ENCODE data around the gene PMM2.
"Not testable (repeated sequence)": the region's sequence is repeated elsewhere in the genome, so short reads cannot be mapped to it uniquely, and the experiment has no call there.

Gene PMM2

DNA sequence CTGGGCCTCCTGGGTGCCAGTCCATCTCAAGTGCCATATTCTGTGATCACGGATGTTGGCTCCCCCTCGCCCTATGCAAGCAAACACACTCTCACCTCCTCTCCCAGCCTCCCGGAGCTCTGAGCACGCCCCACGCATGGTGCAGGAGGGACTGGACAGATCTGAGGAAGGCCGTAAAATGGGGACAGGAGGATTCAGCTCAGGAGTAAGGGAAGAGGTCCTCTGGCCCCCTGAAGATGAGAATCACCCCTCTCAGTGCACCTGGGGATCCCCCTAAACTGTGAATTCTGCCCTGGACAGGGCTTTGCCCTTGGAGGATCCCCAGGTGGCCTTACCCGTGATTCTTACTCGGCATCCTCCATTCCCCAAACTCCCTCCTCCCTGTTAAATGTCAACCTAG, 15.8 kb upstream of the PMM2 start:
- in situ Hi-C loops (cut with HindIII; ENCODE audit: low sequenced_read_pairs), result no loop called here

DNA sequence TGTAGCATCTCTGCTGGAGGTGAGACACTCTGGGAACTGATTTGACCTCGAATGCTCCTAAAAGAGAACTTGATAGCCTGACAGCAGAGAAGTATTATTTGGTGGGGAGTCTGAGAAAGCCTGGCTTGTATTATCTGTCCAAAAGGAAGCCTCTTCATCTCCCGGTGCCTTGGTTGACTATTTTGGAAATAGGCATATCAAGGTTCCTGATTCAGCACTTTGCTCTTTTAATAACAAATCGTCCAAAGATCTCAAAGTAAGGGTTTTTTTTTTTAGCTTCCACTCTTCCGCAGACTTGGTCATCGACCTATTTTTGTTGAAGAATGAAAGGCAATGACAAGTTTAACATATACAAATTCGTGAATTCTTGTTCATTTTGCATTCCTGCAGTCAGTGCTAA, 15.0 kb upstream of the PMM2 start:
- in situ Hi-C loops (cut with HindIII; ENCODE audit: low sequenced_read_pairs), result no loop called here

DNA sequence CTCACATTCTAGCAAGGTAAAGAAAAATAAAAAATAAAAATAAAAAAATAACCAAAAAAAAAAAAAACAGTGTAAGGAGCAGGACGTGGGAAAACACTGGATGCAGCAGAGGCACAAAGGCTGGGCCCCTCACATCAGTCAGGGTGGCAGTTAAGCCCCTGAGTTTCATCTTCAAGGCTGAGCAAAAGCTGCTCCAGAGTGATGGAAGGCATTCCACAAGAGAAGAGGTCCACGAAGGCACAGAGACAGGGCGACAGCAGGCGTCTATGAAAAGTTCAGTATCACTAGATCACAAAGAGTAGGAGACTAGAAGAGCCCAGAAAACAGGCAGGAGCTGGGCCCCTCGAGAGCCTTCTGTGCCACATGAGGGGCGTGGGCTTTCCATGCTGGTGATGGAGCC, 12.2 kb upstream of the PMM2 start:
- in situ Hi-C loops (cut with HindIII; ENCODE audit: low sequenced_read_pairs), result no loop called here

DNA sequence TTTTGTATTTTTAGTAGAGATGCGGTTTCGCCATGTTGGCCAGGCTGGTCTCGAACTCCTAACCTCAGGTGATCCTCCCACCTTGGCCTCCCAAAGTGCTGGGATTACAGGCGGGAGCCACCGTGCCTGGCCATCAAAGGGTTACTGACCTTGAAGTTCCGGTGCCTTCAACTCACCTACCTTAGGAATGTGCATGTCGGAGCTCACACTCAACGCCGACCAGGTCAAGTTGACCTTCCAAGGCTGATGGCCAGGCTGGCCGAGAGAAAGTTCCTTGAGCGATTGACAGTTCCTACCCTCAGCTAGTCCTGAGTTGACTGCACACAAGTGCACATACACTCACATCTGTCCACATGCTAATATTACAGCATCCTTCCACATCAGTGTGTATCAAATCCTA, 11.3 kb upstream of the PMM2 start:
- in situ Hi-C loops (cut with HindIII; ENCODE audit: low sequenced_read_pairs), result not testable (repeated sequence)

DNA sequence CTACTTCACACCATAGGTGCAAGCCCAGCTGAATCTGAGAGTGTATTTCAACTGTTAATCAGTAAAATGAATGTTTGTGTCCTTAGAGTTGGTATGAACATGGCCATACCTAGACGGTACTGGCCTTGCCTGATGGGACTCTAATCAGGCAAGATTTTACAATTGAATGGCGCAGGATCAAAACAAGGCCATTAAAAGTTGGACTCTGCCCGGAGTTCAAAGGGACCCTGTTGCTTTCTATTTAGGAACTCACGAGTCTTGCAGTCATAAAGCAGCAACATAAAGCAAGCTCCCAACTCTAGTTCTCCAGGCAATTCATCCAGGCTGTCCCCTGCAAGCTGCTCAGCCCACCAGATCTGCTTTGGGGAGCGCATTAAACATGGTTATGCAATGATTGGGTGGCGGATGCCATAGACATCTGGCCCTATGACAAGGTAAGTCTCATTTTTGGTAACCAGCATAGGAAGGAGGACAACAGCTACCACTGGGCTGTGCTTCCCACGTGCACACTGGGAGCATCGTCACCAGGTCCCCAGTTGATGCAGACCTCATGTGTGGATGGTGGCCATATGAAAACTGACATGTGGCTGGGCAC, 9.0 kb upstream of the PMM2 start:
- in situ Hi-C loops (cut with HindIII; ENCODE audit: low sequenced_read_pairs), result no loop called here

DNA sequence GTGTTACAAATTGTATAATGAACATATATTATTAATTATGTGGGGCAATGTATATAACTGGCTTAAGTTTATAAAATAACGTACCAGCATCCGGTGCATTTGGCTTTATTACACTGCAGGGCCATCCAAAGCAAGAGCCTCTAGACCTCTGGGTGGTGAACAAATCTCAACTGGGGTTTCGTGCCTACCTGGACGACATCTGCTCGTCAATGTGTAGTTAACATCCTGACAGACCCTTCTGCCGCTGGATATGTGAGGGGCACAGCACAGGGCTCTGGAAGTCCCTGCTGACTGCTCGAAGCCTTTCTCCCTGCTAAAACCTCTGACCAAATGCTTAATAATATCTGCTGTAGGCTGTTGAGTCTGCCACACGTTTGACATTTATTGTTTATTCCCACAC, 2.5 kb upstream of the PMM2 start:
- in situ Hi-C loops (cut with HindIII; ENCODE audit: low sequenced_read_pairs), result no loop called here

DNA sequence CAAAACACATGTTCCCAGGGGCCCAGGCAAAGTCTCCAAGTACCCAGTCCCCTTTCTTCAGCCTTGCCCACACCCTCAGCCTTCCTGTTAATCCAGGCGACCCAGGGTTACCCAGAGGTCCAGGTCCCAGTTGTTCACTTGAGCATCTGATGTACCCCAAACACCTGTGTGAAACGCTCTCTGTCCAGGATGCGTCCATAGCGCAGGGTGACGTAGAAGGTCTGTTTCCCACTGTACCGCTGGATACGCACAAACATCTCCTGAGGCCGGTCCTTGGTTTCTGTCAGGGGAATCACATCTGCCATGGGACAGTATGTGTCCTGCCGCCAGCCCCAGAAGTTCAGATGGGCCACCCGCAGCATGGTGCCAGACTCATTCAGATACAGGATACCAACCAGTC, 1.8 kb upstream of the PMM2 start:
- in situ Hi-C loops (cut with HindIII; ENCODE audit: low sequenced_read_pairs), result no loop called here

DNA sequence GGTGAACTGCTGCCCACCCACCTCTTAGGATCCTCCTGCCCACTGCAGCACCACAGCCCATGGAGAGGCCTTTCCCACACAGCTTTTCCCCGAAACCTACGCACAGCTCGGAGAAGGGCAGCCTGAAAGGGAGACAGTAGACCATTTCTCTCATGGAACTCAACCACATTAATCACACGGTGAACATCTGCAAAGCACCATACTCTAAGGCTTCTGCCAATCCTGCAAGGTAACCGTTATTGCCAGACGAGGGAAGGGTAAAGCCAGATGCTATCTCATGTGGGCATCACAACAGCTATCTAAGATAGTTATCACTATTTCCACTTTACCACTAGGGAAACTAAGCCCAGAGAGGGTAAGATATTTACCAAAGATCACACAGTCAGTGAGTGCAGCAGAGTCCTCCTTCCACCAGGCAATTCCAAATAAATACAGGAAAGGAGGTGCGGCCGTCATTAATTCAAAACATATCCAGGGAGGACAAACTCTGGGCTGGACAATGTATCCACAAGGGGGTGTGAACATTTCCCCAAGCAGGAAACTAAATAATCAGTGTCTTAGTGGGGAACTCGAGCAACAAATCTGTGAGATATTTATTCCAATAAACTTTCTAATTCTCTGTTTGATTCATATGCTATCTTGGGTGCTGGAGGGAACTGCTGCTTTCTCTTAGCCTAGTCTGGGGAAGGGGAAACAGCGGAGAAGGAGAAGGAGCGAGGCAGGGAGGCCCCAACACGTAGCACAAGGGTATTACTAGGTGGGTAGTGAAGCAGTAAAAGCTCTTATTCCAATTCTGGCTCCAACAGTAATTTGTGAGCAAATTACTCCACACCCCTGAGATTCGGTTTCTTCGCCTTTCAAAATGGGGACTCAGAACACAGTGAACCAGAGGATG, 923 bp upstream of the PMM2 start:
- in situ Hi-C loops (cut with HindIII; ENCODE audit: low sequenced_read_pairs), result no loop called here

DNA sequence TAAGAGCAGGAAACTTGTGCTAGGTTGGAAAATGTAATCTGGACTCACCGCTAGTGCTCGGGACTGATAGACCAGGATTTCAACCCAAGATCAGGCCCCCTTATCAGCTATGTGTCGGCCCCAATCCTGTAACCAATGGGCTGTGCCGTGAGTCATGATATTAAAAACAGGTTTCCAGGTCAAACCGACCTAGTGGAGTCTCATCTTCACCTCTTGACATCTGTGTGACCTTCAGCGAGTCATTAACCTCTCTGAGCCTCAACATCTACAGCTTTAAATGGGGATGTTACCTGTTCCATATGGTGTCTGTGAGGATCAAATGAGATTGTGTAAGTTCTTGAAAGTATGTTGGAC, 512 bp downstream of the PMM2 start:
- in situ Hi-C loops (cut with HindIII; ENCODE audit: low sequenced_read_pairs), result no loop called here

DNA sequence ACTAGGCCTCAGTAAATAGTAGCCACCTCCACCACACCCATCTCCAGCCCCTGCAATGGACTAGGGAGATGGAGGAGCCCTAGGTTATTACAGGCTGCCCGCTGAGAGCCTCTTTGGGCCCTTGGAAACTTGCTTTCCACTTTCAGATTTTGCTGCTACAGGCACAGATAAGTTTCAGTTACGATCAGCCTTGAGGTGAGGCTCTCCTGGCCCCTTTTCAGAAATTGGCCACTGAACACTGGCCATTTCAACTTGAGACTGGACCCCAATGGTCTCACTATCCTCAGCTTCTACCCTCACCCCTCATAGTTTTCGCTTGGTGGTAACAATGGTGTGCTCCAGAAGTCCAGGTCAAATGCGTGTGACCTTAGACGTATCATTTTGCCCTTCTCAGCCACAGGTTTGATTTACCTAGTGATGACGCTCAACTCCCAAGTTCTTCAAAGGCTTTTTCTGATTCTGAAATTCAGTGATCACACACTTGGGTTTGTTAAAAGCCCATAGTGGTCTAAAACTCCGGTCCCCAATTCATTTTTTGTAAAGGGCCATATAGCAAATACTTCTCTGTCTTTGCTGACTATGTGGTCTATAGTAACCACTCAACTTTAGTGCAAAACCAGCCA, 1.0 kb downstream of the PMM2 start:
- in situ Hi-C loops (cut with HindIII; ENCODE audit: low sequenced_read_pairs), result no loop called here

DNA sequence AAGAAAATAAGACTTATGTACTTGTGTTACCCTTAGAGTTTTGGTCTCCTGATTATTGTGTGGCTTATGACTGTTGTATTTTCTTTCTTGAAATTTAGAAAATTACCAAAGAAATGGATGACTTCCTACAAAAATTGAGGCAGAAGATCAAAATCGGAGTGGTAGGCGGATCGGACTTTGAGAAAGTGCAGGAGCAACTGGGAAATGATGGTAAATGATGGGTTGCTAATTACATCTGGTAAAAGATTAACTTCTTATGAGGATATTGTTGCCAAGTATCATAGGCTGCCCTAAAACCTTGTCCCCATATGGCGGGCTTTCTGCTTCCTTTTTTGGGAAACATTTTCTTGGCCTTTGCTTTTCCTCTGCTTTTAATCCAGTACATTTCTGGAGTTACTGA, 4.1 kb downstream of the PMM2 start:
- in situ Hi-C loops (cut with HindIII; ENCODE audit: low sequenced_read_pairs), result loop anchor here (5.0 kb wide), 1 partner anchor 91 kb away; no protein-coding TSS in a partner anchor

DNA sequence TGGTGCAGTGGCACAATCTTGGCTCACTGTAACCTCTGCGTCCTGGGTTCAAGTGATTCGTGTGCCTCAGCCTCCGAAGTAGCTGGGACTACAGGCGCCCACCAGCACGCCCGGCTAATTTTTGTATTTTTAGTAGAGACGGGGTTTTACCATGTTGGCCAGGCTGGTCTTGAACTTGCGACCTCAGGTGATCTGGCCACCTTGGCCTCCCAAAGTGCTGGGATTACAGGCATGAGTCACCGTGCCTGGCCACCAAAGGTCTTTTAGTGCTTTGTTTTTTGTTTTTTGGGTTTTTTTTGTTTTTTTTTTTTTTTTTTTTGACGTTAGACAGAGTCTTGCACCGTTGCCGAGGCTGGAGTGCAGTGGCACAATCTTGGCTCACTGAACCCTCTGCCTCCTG, 6.1 kb downstream of the PMM2 start:
- in situ Hi-C loops (cut with HindIII; ENCODE audit: low sequenced_read_pairs), result loop anchor here (5.0 kb wide), 1 partner anchor 89 kb away; no protein-coding TSS in a partner anchor

DNA sequence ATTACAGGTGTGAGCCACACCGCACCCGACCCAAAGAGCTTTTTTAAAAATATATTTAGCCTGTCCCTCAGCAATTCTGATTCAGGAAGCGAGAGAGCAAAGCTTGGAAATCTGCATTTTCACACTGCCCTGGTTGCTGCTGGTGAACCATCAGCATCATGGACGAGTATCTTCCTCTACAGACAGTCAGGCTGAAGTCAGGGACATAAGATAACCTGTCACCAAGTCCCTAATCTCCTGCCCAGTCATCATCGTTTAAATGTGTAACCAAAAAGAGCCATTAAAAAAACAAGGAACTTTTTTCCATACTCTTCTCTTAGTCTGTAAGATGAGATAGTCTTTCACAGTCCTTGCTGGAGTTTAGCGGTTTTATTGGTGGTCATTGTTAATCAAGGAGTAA, 6.7 kb downstream of the PMM2 start:
- in situ Hi-C loops (cut with HindIII; ENCODE audit: low sequenced_read_pairs), result loop anchor here (5.0 kb wide), 1 partner anchor 88 kb away; no protein-coding TSS in a partner anchor

DNA sequence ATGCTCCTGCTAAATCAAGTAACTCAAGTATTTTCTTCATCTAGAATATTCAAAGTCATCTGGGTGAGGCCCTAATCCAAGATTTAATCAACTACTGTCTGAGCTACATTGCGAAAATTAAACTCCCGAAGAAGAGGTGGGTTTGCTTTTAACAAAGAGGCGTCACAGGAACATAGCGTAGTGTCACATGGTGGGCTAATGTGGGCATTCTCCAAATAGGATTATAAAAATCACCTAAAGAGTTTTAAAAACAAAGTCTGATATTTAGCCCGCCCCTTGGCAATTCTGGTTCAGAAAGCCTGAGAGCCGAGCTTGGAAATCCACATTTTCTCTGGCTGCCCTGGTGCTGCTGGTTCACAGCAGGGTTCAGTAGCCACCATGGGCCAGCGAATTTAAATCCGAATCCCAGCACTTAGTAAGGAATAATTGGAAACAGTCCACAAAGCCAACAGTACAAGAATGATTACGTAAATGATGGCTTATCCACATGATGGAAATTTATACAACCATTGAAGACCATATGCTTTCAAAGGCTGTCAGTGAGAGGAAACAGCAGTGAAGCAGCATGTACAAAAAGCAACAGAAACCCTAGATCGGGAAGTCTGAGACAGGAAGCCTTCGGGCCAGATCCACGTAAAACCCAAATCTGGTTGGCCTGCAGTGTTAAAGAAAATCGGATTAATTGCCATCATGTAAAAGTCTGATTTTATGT, 8.8 kb downstream of the PMM2 start:
- in situ Hi-C loops (cut with HindIII; ENCODE audit: low sequenced_read_pairs), result no loop called here

DNA sequence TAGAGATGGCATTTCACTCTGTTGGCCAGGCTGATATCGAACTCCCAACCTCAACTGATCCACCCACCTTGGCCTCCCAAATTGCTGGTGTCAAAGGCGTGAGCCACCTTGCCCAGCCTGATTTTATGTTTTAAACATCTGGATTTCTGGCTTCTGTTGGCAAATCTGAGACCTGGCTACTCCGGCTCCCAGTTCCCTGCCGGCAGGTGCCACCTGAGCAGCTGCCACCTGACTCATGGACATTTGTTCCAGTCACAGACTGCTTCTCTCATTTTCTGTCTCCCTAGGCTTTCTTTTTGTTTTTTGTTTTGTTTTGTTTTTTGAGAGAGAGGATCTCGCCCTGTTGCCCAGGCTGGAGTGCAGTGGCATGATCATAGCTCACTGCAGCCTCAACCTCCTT, 9.6 kb downstream of the PMM2 start:
- in situ Hi-C loops (cut with HindIII; ENCODE audit: low sequenced_read_pairs), result no loop called here

DNA sequence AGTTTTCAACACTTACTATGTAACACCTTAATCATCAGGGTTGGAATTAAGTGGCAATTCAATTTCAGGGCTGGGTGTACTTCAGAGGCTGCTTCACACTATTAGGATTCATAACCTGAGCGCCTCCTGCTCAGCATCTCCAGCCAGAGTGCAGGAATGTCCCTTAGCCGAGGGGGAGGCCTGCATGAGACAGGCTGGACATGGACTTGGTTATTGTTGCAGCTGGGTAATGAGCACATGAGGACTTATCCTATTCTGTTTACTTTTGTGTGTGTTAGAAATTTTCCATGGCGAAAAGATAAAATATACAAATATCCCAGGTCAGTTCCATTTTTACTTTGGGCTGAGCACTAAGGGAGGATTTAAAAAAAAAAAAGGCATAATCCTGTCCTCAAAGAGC, 10.4 kb downstream of the PMM2 start:
- in situ Hi-C loops (cut with HindIII; ENCODE audit: low sequenced_read_pairs), result no loop called here

DNA sequence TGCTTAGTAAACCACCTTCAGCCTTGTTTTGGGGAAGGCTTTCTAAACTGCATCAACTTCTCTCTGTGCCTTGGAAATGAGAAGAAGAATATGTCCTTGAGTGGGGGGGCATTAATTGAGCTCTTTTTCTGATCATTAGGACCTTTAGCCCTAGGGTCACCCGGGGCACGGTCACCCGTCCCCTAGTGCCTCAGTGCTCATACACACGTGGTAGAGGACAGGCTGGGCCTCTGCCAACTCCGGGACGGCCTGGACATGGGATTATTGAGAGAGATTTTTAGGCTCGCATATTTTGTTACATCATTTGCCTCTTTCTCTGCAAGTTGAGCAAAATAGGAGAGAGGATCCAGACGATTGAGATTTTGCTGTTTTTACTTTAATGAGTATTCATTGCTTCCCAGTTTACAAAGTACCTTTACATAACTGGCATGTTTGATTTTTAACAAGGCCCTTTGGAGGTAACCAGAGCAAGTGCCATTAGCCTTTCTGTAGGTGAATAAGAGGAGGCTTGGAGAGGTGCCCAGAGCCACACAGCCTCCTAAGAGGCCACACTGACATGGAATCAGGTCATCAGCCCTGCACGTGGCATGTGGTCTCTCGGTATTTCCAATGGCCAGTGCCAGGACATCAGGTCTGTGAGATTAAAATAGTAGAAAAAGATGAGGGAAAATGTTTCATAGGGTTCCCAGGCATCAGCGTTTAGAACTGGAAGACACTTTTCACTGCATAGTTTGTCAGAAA, 11.1 kb downstream of the PMM2 start:
- in situ Hi-C loops (cut with HindIII; ENCODE audit: low sequenced_read_pairs), result no loop called here

DNA sequence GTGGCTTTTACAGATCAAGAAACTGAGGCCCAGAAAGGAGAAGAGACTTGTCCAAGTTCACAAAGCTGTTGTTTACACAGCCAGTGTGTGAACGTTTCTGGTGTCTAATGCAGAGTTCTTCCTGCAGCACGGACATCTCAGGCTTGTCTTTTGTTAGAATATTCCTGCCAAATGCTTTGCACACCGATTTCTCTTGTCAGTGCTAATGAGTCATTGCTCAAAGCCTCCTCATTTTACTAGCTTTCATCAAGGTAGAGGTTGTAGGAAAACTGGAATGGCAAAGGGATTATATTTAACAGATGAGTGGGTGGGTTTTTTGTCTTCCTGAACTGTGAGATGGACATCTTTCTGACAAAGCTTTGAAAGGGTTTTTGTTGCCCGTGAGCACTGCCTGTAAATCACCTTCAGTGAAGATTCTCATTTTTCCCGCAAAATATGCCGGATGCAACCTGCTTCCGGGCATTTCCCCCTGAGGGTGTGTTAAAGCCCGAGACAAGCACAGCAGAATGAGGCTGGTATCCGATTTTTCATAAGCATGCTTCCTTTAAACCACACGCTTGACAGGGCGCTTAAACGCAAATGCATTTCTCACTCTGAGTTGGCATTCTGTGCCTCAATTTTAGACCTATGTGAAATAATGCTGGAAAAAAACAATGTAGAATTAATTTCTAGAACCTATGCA, 14.7 kb downstream of the PMM2 start:
- in situ Hi-C loops (cut with HindIII; ENCODE audit: low sequenced_read_pairs), result no loop called here

DNA sequence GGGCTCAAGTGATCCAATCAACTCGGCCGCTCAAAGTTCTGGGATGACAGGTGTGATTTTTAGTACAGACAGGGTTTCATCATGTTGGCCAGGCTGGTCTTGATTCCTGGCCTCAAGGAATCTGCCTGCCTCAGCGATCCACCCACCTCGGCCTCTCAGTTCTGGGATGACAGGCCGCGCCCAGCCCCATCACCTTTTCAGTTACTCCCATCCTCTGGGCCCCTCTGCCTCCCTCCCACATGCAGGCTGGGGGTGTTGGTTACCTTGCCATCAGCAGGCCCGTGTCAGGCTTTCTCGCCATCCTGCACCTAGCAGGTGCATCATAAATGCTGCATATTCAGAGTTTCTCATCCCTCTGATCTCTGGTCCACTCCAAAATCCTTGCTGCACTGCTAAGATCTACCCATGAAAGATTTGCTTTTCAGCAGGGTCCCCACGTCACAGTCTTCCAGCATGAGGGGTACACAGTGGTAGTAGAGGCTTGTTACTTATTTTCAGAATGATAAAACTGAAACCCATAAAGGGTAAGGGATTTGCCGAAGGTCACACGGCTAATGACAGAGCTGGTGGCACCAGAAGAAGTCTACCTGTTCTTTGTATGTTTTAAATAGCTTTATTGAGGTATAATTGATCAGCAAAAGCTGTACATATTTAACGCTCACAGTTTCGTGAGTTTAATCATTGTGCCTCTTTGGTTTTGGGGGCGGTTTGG, 16.6 kb downstream of the PMM2 start:
- in situ Hi-C loops (cut with HindIII; ENCODE audit: low sequenced_read_pairs), result no loop called here

Measured in endothelial cell of hepatic sinusoid (primary cell).